Activated CD4-positive, alpha-beta T cell treated with anti-CD3 and anti-CD28 coated beads, Interleukin-2, Interleukin-6, amounts not matched to agents 100 ng/mL and 50 ng/mL, durations not matched to agents 16 hours and 8 hours (primary cell): ENCODE data around the gene CD47.

ENCODE experiments used
- DNase-seq: peaks from one replicate; pipeline ENCODE4 v3.0.0-alpha.2; 2020

The CD47 gene

DNA sequence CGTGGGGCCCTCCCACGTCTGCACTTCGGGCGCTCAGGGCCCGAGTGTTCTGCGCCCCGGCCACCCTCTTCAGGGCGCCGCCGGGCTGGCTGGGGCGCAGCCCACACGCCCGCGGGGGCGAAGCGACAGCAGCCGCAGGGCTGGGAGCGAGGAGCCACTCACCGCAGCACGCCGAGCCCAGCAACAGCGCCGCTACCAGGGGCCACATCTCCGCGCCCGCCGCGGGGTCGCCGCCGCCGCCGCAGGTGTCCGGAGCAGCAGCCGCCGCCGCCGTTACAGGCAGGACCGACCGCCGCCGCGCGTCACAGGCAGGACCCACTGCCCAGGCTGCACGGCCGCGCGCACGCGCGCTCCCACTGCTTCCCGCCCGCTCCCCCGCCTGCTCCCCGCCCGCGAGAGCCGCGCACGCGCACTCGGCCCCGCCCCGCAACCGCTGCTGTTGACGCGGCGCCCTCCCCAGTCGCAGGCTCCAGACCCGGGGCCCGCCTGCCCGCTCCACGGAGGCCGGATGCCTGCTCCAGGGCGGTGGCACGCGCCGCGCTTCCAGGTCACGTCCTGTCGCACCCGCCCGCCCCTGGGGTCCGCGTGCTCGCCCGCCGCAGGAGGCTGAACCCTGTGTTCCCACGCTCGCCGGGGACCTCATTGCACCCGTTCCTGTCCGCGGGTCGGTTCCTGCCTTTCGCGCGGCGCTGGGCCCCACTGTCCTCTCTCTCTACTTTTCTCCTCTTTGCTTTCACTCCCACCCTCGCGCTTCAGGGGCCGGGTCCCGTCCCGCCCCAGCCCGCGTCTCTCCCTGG is at the start of gene CD47:
CD47 (minus strand) TSS at position 331 of the 797 bp plus-strand sequence; CDS start at position 208, 123 bp downstream.
- DNase-seq = peak; percentile 97

- no peak for DNase-seq
Measured at GRCh38 chr3:108137460-108137814, 46.6 kb upstream of the CD47 start.

DNA sequence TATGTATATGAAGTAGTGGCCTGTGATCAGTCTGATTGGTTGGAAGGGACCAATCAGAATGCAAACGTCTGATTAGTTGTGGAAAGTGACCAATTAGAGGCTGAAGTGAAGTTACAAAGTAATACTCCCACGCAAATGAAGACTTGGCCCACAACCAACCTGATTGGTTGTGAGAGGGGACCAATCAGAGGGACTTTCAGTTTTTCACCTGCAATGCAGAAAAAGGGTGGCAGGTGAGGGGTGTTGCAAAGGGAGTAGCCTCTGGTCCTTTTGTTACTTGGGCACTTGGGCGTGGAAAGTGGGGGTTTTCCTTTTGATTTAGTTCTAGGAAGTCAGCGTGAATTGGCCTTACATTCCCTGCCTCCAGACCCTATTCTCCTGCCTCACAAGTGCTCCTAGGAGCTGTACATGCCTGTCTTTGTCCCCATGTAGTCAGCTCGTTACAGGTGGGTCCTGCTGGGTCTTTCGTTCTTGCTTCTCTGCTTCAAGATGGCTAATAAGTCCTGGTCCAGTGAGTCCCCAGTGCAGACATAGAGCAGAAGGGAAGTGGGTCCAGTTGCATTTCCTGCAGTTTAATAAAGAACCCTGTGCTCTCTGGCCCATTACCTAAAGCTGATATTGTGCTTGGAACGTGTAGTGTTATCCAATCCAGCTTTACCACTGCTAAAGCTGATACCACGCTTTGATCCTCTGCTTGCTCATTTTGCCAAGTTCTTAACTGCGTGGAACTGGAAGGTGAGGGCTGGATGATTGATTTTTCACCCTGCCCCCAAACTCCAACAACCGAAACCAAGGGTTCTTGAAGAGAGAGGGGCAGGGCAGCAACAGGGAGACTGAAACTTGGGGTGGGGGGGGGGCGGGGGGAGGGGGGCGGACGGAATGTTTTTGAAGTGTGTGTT is 46.0 kb upstream of the CD47 start:
- DNase-seq = no peak

GRCh38 chr3:108134555-108134880 is 43.7 kb upstream of the CD47 start:
- no peak for DNase-seq

DNA sequence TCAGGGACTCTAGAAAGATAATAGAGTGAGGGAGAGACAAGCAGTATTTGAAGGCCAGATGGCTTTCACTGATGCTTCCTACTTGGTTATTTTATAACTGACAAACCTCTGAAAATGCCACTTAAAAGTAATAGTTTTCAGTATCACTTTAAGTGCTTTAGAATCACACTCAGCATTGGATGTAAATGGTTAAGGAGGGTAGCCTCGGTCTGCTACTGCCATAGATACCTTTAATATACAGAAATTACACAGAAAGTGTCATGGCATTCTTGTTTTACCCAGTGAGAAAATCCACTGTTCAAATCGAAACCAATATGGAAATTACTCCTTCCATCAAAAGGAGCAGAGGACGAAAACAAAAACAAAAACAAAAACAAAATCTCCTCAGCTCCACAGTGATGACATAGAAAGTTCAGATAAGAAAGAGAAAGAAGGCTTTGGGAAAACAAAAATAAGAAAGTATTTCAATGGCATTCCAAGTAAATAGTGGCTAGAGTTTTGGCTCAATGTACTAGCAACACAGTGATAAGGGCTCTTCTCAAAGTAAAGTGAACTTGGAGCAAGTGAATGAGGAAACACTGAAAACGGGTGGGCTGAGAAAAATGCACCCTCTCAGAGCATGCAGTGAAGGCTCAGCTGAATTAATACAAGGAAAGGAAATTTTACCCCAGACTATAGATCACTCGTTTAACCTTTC is 43.2 kb upstream of the CD47 start:
- DNase-seq = peak; percentile 56

DNA sequence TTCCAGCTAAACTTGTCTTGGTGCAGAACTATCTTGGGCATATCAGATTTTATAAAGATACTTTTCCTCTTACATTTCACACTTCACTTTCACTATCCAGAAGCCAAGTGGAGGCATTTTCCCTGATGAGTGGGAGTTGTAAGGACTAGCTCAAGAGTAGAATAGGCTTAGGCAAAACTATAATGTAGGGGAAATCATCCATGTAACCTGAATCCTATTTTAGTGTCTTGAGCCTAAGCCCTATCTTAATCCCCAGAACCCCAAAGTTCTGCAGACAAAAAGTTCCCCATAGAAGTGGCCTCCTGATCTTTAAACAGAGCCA is 42.2 kb upstream of the CD47 start:
- no peak for DNase-seq

DNA sequence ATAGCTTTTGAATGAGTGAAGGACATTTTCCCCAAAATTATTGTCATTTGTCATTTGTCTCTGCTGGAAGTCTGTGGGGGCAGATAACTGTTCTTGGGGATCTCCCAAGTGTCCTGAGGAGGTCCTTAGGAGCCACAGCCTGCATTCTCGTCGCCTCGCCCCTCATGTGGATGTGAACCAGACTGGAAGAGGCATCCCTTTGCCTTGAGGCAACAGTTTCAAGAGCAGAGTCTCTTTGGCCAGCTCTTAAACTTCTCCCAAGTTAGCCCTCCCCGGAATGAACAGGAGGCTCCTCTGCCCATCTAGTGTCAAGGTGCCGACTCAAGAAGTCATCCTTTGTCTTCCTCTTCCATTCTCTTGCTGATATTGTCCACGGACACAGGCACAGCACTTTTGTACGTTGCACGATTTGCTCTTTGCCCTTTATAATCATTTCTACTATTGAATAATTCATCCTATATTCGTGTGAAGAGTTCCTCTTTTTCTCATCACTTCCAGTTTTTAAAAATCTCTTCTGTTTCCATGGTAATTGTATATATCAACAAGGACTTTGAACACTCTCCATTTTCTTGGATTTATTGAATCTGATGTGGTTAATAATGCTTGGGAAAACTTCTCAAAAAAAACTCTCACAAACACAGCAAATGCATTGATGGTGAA is 40.8 kb upstream of the CD47 start:
- DNase-seq = no peak

DNA sequence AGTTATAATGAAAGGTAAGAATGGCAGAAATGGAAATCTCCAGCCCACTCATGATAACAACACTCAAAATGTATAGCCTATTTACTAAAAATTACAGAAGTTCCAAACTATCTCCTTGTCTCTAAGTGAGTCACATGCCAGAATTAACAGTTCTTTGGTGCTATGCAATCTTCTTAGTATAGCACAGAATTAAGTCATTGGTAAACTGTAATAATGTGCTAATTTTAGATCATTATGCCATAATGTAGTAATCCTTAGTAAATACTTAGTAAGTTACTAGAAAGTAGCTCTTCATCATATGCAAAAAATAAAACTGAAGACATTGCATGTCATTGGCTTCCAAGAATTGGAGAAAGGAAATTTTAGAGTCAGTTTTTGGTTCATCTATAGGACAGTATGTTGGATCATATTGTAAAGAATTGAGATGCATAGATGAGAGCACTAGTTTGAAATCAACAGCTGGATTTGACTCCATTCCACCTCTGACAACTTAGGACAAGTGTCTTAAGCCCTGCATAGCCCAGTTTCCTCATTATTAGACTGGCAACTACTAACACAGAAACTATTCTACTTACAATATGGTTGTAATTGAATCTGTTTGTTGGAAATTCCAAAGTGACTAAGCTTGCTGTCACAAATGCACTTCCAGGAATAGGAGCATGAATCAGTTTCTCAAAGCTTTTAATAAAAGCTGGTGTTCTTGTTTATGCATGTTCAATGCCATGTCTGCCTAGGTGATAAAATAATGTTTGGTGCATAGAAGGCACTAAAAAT is 40.1 kb upstream of the CD47 start:
- DNase-seq = peak; percentile 27

DNA sequence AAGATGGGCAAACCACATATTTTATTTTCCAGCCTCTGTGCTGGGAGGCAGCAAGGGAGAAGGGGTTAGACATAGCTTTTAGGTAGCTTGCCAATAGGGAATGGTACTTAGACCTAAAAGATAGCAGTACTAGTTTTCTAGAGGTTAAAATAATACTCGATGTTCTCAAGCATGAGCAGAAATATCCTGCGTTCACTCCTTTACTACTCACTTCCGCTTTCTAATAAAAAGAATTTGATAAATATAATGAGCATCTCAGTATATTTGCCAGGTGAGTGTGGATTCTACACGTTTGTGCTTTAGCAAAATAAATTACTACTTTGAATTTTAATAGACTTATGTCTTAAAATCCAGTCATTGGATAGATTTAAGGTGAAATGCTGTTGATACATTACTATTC is 39.4 kb upstream of the CD47 start:
- DNase-seq = no peak

- peak; percentile 84 for DNase-seq
Measured at GRCh38 chr3:108127301-108127988, 36.6 kb upstream of the CD47 start.

- no peak for DNase-seq
Measured at GRCh38 chr3:108126348-108126747, 35.5 kb upstream of the CD47 start.

GRCh38 chr3:108125550-108126071 is 34.8 kb upstream of the CD47 start:
- peak; percentile 71 for DNase-seq

- DNase-seq = no peak
Measured at GRCh38 chr3:108125153-108125543, 34.3 kb upstream of the CD47 start.

GRCh38 chr3:108124337-108125152 is 33.7 kb upstream of the CD47 start:
- peak; percentile 86 for DNase-seq

DNA sequence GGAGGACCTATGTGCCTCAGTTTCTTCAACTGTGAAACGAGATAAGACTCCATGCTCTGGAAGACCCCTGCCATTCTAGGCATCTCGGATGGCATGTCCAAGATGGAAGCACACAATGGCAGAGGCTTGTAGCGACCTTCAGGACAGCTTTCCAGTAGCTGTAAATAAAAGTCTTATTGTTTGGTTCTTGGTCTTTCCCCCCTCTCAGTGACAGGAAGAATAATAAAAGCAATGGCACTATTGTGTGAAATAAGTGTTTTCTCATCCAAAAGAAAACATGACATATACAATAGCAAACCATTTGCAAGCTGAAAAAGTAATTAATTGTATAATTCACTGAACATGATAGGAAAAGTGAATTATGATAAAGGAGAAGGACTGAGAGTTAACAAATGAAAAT is 32.5 kb upstream of the CD47 start:
- DNase-seq = no peak

DNA sequence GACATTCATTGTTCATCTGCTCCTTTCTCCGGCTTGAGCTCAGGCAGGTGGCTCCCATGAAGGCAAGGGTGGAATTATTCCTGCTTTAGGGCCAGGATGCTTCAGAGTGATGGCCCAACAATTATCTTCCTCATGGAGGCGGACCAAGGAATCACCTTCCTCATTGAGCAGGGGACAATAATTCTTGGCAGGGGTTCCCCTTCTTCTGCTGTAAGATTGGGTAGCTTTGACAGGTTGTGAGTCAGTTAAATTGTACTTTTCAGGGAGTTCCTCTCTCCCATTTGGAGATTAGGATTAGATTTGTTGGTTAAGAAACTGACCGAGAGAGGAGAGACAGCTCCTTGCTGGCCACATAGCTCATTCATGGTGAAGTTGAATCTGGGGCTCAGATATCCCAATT is 31.4 kb upstream of the CD47 start:
- no peak for DNase-seq

DNA sequence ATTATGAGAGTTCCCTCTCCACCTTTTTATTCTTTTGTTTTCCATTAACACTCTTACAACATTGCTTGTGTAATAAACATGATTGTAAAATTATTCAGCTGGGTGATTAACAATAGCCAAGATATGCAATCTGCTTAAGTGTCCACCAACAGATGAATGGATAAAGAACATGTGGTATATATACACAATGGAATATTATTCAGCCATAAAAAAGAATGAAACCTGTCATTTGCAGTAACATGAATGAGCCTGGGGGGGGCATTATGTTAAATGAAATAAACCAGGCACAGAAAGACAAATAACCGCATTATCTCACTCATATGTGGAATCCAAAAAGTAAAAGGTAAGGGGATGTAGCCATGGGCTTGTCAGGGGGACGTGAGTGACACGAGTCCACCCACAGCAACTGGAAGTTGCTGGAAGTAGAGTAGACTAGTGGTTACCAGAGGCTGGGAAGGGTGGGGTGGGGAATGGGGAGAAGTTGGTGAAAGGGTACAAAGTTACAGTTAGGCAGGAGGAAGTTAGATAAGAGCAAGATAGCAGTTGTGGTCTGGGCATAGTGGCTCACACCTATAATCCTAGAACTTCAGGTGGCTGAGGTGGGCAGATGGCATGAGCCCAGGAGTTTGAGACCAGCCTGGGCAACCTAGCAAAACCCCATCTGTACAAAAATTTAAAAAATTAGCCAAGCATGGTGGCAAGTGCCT is 28.7 kb upstream of the CD47 start:
- no peak for DNase-seq

DNA sequence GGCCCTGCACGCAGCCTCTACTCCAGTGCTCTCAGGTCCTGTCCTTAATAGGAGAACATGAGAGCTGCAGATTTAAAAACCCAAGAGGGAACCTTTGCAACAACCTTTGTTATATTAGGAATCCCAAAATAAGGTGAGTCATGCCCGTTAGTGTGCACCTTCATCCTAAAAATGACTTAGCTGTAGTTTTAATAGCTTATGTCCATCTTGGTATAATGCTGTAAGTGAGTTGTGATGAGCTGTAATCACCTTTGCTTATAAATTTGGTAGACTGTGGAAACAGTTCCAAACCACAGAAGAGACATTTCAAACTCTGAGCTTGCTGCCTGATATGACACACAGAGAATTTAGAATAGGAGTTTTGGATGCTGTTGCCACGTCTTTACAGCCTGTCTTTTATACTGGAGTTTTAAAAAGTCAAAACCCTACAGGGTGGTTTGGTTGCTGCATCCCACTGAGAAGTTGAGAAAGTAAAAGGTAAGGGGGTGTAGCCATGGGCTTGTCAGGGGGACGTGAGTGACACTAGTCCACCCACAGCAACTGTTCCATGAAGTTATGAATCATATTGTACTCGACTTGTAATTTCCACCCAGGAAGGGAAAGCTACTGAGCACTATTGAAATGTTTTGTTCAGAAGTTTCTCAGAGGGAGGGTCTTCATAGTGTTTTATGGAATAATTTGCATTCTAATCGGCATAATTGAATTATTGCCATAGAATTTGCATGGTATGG is 27.4 kb upstream of the CD47 start:
- DNase-seq = no peak

DNA sequence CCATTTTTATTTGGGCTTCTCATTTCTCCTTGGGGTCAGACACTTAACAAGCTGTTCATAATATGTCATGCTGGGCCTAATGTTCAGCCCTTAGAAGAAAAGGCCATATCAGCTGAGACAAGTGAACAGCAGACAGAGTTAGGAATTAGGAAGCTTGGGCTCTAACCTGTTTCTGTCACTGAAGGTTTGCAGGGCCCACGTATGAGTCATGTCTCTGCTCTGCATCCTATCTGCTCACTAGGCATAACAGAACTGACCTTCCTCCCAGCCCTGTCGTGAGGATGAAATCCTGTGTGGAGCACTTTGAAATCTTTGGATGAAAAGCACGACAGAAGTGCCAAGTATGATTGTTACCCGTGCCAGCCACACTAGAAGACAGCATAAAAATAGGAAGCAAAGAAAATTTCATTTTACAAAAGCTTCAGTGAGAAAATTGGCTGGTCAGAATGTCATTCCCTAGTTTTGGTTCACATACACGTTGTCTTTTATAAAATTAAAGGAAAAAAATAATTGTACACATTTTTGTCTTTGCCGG is 26.5 kb upstream of the CD47 start:
- no peak for DNase-seq
